GOT3 (cell line): ENCODE data around the gene UTF1.
"Not testable (repeated sequence)": the region's sequence is repeated elsewhere in the genome, so short reads cannot be mapped to it uniquely, and the experiment has no call there.

Source experiments
- DNase-seq: peaks from one replicate; lab custom pipeline; 2025; ENCODE audit warnings: mixed read lengths; lab: John Stamatoyannopoulos, UW

The UTF1 gene

GRCh38 chr10:133227256-133227655 lies 2.8 kb upstream of the UTF1 start:
- DNase-seq: no peak

DNA sequence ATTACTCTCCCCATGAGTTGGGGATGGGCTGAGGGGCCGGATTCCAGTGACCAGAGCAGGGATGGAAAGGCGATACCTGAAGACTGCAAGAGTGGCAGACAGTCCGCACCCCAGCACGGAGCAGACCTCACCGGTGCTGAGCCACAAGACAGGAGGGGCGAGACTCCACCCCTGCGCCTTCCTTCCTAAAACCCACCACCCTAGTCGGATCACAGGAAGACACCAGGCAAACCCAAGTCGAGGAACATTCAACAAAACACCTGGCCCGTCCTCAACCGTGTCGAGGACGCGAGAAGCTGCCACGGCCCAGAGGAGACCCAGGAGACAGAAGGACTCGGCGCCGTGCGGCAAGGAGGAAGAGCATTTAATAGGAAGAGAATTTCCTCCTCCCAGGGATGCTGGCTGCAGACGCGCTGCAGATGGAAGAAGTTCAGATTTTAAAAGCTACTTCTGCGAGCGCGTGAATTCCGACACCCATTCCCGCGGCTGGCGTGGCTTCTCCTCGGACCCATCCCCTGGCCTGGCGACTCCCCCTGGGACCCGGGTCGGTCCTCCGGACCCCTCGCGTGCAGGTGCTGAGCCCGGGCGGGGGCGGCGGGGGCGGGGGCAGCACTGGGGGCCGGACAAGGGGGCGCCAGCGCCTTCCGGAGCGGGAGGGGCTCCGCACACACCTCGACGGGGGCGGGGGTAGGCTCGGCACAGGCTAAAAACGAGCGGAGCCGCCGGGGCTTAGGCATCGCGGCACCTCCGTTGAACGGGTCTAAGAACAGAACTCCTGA lies 563 bp upstream of the UTF1 start:
- no peak for DNase-seq

DNA sequence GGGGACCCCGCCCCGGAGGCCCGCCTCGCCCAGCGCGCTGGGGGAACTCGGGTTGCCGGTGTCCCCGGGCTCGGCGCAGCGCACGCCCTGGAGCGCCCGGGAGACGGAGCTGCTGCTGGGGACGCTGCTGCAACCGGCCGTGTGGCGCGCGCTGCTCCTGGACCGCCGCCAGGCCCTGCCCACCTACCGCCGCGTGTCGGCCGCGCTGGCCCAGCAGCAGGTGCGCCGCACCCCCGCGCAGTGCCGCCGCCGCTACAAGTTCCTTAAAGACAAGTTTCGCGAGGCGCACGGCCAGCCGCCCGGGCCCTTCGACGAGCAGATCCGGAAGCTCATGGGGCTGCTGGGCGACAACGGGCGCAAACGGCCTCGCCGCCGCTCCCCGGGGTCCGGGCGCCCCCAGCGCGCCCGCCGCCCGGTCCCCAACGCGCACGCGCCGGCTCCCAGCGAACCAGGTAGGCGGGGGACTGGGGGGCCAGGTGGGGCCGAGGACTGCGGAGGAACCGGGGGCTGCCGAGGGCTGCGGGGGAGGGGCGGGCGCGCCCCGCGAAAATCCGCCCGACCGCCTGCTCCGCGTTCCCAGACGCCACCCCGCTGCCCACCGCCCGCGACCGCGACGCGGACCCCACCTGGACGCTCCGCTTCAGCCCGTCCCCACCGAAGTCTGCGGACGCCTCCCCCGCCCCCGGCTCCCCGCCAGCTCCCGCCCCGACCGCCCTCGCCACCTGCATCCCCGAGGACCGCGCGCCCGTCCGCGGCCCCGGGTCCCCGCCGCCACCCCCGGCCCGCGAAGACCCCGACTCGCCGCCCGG lies 574 bp downstream of the UTF1 start:
- no peak for DNase-seq

GRCh38 chr10:133231244-133231945 lies 1.4 kb downstream of the UTF1 start:
- DNase-seq: no peak

DNA sequence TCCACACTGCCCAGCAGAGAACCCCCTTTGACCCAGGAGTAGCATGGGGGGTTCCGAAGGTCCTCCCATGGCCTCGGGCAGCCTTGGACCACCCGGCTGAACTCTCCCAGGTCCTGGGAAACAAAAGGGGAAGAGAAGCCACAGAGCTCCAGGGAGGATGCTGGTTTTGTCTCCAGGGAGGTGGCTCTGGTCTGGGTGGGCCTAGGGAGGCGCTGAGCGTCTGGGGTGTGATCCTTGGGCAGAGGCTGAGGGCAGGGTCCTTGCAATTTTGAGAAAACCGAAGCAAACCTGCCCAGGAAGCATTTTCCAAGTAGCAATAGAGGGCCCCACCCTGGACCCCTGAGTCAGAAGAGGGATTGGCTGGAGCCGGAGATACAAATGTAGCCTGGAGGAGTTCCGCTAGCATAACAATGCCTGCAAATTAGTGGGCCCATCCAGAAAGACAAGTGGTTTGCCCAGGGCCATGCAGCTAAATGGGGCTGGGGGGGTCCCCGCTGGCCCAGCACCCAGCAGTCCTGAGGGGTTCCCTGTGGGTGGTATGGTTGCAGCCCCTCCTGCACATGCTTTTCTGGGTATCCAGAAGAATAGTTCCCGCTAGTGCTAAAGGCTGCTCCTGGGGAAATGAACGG lies 2.0 kb downstream of the UTF1 start:
- no peak for DNase-seq

DNA sequence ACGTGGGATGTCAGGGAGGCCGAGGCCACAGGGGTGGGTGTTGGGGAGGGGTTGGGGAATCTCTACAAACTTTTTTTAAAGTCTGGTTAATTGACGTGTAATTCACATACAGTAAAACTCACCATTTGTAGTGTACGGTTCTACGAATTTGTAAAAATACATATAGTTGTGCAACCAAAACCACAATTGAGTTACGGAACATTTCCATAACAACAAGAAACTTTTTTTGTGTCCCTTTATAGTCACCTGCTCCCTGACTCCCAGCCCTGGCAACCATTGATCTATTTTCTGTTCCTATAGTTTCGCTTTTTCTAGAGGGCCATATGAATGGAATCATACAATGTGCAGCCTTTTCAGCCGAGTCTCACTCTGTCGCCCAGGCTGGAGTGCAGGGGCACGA lies 4.8 kb downstream of the UTF1 start:
- DNase-seq: not testable (repeated sequence)

DNA sequence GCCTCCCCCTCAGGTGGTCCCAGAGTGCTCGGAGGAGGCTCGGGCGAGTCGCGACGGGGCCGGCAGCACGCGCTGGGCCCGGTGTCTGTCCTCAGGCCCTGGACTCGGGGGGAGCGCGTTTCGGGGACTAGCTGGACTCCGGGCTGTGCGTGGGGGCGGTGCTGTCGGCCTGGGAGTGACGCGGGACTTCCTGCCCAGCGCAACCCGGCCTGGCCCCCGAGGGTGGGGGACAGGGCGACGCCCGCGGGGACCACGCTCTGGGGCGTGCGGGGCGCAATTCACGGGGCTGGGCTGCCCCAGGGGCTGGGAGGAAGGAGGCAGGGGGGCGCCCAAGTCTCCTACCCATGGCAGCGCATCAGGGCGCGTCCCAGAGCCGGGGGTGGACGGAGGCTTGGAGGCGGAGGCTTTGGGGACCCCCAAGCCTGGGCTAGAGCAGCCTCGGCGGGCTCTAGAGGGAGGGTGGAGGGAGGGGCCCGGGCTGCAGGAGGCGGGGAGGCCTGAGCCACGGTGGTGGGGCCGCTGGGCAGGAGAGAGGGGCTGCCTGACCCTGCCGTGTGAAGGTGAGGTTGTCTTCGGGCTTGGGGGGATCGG lies 5.3 kb downstream of the UTF1 start:
- DNase-seq: no peak

DNA sequence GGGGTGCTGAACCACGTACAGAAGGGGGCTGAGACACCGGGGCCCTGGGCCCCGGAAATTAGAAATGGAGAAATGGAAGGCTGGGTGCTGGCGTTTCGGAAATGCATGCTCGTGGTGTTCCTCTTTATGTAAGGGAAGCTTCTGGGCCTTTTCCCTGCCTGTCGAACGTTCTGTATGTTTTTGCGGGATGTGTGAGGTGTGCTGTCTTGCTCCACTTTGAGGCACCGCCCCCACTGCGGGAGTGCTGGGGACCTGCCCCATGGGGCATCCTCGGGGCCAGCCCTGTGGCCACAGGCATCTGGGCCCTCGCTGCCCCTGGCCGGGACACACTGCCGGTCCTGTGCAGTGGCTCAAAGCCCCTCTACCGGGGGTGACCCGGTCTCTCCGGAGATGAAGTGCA lies 5.9 kb downstream of the UTF1 start:
- DNase-seq: no peak

- no peak for DNase-seq
Observed at GRCh38 chr10:133236401-133237240, 6.6 kb downstream of the UTF1 start.

DNA sequence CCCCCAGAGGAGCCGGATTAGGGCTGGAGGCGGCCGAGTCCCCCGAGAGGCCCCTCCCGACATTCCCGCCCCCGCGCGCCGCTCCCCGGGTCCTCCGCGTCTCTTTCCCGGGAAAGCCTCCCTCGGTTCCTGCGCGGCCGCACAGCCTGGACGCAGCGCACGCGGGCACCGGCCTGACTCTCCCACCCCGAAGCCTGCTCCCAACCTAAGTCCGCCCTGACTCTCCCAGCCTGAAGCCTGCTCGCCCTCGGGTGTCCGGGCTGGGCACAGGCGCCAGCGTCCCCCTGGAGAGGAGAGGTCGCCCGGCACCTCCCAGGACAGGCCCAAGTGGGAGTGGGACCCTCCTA lies 7.2 kb downstream of the UTF1 start:
- no peak for DNase-seq

GRCh38 chr10:133237588-133238465 lies 7.8 kb downstream of the UTF1 start, which contains the start of gene VENTX:
TSS of gene VENTX (plus strand) at chr10:133237855. CDS start at chr10:133237915, 60 bp downstream.
- no peak for DNase-seq

DNA sequence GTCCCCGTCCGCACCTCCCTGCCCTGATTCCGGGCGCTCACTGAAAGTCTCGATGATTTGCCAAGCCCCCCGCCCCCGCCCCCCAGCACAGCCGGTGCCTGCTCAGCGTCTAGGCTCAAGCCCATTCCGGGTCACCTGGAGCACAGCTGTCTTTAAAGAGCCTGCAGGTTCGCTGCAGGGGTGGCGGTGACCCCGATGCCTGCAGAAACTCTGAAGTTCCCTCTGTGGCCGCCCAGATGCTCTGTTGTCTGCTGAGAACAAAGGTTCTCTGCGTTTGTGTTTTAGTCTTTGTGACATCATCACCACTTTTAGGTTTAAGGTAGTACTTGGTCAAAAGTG lies 8.4 kb downstream of the UTF1 start:
- no peak for DNase-seq

GRCh38 chr10:133239990-133240389 lies 10.0 kb downstream of the UTF1 start:
- no peak for DNase-seq

DNA sequence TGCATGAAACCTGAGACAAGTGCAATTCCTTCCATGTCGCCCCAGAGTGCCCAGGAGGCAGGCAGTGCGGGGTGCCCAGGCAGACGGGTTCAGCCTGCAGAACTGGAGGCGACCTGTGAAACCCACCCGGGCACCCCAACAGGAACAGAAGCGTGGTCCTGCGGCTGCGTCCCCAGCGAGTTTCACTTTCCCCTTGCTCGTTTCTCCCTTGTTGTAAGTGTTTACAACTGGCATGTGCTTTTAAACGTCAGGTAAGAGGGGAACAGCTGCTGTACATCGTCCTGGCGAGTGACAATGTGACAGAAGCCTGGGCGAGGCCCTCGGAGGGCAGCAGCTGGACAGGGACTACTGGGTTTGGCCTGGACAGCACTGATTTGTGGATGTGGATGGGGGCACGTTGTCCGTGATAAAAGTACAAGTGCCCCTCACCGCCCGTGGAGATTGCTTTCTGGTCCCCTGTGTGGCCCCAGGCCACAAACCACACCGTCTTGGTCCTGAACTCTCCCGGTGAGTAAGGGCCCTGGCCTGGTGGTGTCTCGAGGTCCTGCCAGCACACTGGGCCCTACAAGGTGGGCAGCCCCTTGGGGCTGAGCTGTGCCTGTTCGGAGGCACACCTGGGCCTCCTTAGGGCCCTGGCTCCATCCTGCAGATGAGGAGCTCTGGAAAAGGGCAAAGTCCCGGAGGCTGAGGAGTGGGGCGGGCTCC lies 11.6 kb downstream of the UTF1 start:
- DNase-seq: no peak

- no peak for DNase-seq
Observed at GRCh38 chr10:133242611-133243356, 12.8 kb downstream of the UTF1 start.

DNA sequence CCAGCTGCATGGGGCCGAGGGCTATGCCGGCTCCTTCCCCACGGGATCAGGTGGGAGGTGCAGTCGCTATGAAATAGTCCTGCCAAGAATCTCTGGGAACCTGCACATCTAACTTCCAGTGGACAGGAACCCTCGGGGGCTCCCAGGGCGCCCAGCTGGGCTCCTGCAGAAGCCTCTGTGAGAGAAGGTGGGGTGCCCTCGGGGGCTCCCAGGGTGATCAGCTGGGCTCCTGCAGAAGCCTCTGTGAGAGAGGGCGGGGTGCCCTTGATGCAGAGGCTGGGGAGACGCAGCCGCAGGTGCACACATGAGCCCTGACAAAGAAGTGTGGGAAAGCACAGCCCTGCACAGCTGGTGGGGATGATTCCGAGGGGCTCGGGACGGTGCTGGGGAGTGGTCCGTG lies 13.6 kb downstream of the UTF1 start:
- no peak for DNase-seq

DNA sequence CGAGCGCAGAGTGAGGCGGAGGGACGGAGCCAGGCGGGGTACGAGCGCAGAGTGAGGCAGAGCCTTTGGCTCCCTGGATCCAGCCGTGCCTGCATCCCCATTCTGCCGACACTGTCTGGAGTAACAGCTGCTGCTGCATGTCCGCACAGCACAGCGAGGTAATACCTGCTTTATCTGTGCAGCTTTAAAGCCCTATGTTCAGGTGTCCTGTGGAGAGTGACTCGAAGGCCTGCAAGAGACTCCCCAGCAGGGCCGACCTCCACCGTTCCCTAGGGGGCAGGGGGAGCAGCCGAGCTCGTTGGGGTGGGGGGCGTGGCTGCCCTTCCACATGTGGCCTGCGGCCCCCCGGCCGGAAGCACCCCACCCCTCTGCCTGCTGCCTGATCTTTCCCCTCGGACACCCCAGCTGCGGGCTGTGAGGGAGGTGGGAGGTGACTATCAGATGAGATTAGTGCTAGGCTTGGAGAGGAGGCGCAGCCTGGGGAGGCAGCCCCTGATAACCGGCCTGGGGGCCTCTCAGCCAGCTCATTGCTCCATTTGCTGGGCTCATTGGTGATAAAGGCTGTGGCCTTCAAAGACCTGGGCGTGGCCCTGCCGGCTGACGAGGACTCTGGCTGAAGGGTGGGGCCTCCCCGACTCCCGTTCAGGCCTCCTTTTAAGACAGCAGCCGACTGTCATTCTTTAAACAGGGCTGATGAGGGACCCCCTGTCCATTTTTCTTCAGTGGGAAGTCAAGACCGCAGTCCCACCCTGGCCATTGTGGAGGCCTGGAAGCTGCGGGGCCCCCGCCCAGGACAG lies 15.6 kb downstream of the UTF1 start:
- DNase-seq: no peak

- DNase-seq: no peak
Observed at GRCh38 chr10:133246236-133246626, 16.2 kb downstream of the UTF1 start.
